BE2C (cell line): Measurements from ENCODE around the gene CEP120.
"Not testable (repeated sequence)": the region's sequence is repeated elsewhere in the genome, so short reads cannot be mapped to it uniquely, and the experiment has no call there.

ENCODE experiments used
- DNase-seq: peaks from one replicate; pipeline ENCODE4 v3.0.0-alpha.2; 2020
- H3K27me3 ChIP-seq: fragments of 250-450 bp; sonication (Bioruptor Pico); 2 replicates; pipeline ENCODE4 v1.5.1; 2020; ENCODE audit warnings: mild to moderate bottlenecking
- H3K36me3 ChIP-seq: fragments of 250-450 bp; sonication (Bioruptor Pico); 2 replicates; pipeline ENCODE4 v1.5.1; 2020; ENCODE audit warnings: mild to moderate bottlenecking
- H3K4me1 ChIP-seq: fragments of 250-450 bp; sonication (Bioruptor Pico); 2 replicates; pipeline ENCODE4 v1.5.1; 2020
- H3K4me3 ChIP-seq: 2 replicates; pipeline ENCODE4 v1.5.1; 2011; ENCODE audit warnings: low read depth, low read length
- H3K9me3 ChIP-seq: fragments of 250-450 bp; sonication (Bioruptor Pico); 2 replicates; pipeline ENCODE4 v1.5.1; 2020
- CTCF ChIP-seq: IDR thresholded peaks from 2 replicates; pipeline ENCODE4 v1.5.1; 2012; ENCODE audit warnings: mild to moderate bottlenecking, low read depth, low read length

The CEP120 gene

GRCh38 chr5:123401320-123401719, 21.9 kb downstream of the CEP120 start:
- peaks cover 26% of the 10 kb centered on the region for H3K36me3 ChIP-seq
- H3K4me3 ChIP-seq, result no peak overlapping the region
- H3K27me3 ChIP-seq, result no peaks in the 10 kb centered on the region
- H3K9me3 ChIP-seq, result no peaks in the 10 kb centered on the region
- H3K4me1 ChIP-seq, result no peaks in the 10 kb centered on the region
- no peak for DNase-seq
- no peak for TF ChIP-seq CTCF

DNA sequence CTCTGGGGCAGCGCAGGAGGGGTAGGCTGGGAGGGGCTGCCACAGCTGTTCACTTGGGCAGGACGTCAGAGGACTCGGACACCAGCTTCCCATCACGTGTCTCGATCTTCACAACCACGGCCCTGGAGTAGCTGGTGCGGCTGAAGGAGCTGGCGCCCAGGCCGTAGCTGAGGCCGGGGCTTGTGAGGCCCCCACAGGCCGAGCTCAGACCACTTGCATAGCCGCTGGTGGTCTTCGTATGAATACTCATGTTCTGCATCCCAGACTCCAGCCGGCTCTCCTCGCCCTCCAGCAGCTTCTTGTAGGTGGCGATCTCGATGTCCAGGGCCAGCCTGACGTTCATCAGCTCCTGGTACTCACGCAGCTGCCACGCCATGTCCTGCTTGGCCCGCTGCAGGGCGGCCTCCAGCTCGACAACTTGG, 22.3 kb downstream of the CEP120 start:
- H3K27me3 ChIP-seq, H3K4me3 ChIP-seq, H3K9me3 ChIP-seq, H3K4me1 ChIP-seq, DNase-seq: not testable (repeated sequence)
- H3K36me3 ChIP-seq, result peaks cover 26% of the 10 kb centered on the region

- TF ChIP-seq CTCF, result no peak
- Histone ChIP-seq H3K36me3 (peaks cover 21% of the 10 kb centered on the region), H3K9me3 (no peaks in the 10 kb centered on the region), H3K4me3 (no peak overlapping the region), H3K4me1 (no peaks in the 10 kb centered on the region), H3K27me3 (no peaks in the 10 kb centered on the region)
- DNase-seq, result no peak
These were observed 25.0 kb downstream of the CEP120 start for GRCh38 chr5:123398058-123398733.

GRCh38 chr5:123397538-123397937, 25.7 kb downstream of the CEP120 start:
- DNase-seq, result no peak
- Histone ChIP-seq H3K9me3 (no peaks in the 10 kb centered on the region), H3K4me1 (no peaks in the 10 kb centered on the region), H3K4me3 (no peak overlapping the region), H3K27me3 (no peaks in the 10 kb centered on the region), H3K36me3 (peaks cover 15% of the 10 kb centered on the region)
- TF ChIP-seq CTCF, result no peak

- no peaks in the 10 kb centered on the region for H3K27me3 ChIP-seq
- no peak overlapping the region for H3K4me3 ChIP-seq
- peaks cover 20% of the 10 kb centered on the region for H3K36me3 ChIP-seq
- no peak for TF ChIP-seq CTCF
- no peaks in the 10 kb centered on the region for H3K9me3 ChIP-seq
- no peak for DNase-seq
- no peaks in the 10 kb centered on the region for H3K4me1 ChIP-seq
These were observed 32.2 kb downstream of the CEP120 start for GRCh38 chr5:123391009-123391408.

DNA sequence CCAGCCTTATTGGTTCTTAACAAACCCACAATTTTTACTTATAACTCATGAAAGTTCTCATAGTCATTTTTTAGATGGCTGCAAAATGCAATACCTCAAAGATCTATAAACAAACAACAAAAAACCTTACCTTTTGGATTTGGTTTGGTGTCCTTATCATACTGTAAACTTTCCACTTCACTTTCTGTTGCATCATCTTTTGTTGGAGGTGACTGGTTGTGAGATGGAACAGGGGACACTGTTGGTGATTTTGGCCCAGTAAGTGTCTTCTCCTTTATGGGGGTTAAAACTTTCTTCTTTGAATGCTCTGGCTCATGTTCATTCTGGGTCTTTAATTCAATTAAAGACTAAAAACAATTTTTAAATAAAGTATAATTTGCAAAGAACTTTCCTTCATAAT, 33.4 kb downstream of the CEP120 start:
- H3K9me3 ChIP-seq, result no peaks in the 10 kb centered on the region
- H3K4me3 ChIP-seq, result no peak overlapping the region
- H3K27me3 ChIP-seq, result no peaks in the 10 kb centered on the region
- no peaks in the 10 kb centered on the region for H3K4me1 ChIP-seq
- no peak for DNase-seq
- TF ChIP-seq CTCF, result no peak
- peaks cover 25% of the 10 kb centered on the region for H3K36me3 ChIP-seq
